Measurements from ENCODE around the gene SNAPIN. TPM values are rescaled to one million over a fixed set of nuclear protein-coding genes. Genes with fewer than 3 reads are reported as not detected.

SNAPIN gene
- total RNA-seq, result 50.4 and 51.5 TPM in 2 replicates

- ATAC-seq (ENCODE audit: low read depth), result peak; percentile 99
- TF ChIP-seq CTCF (IDR thresholded peaks at IDR 0.05), result no peak
- Mint-ChIP-seq H3K27me3 (no peaks in the 10 kb centered on the region), H3K4me1 (peaks cover 14% of the 10 kb centered on the region), H3K27ac (peak within 1 kb of the TSS; percentile 91), H3K36me3 (ENCODE audit: low read depth) (peaks cover 38% of the 10 kb centered on the region), H3K4me3 (peak within 1 kb of the TSS; percentile 96), H3K9me3 (no peaks in the 10 kb centered on the region)
- peak; percentile 94 for DNase-seq
- intact Hi-C loops (cut with micrococcal nuclease), result loop anchor here (1.0 to 5.0 kb wide), 5 partner anchors 13 to 148 kb away; partner anchors contain the start of gene CHTOP
- CTCF ChIA-PET, result interaction anchor here (1.6 kb wide), 1 partner anchor 87 kb away, joined by 9 read pairs; no protein-coding TSS in a partner anchor
- POLR2A ChIA-PET, result interaction anchor here (0.6 to 3.2 kb wide), 16 partner anchors 11 to 727 kb away, joined by 3 to 37 read pairs (median 6); partner anchors contain the start of genes CHTOP, ILF2, INTS3 and JTB
These were observed at the start of gene SNAPIN for GRCh38 chr1:153658400-153659174. TSS of gene SNAPIN (plus strand) at chr1:153658703. CDS start at chr1:153658744, 41 bp downstream.

- Mint-ChIP-seq H3K4me3 (no peak overlapping the region), H3K4me1 (peaks cover 27% of the 10 kb centered on the region), H3K36me3 (ENCODE audit: low read depth) (no peaks in the 10 kb centered on the region), H3K27ac (no peak overlapping the region), H3K9me3 (no peaks in the 10 kb centered on the region), H3K27me3 (no peaks in the 10 kb centered on the region)
- TF ChIP-seq CTCF (IDR thresholded peaks at IDR 0.05), result no peak
- no peak for ATAC-seq (ENCODE audit: low read depth)
- POLR2A ChIA-PET, result interaction anchor here (2.3 kb wide), 1 partner anchor 10 kb away, joined by 10 read pairs; no protein-coding TSS in a partner anchor
- DNase-seq, result no peak
- CTCF ChIA-PET, result interaction anchor here (1.0 kb wide), 1 partner anchor 98 kb away, joined by 3 read pairs; no protein-coding TSS in a partner anchor
- intact Hi-C loops (cut with micrococcal nuclease), result no loop called here
These were observed 49.5 kb upstream of the SNAPIN start for GRCh38 chr1:153608742-153609584.

GRCh38 chr1:153609585-153609907 lies 49.0 kb upstream of the SNAPIN start:
- H3K27me3 Mint-ChIP-seq, result no peaks in the 10 kb centered on the region
- CTCF ChIA-PET, result no interaction called here
- no peak overlapping the region for H3K4me3 Mint-ChIP-seq
- H3K4me1 Mint-ChIP-seq, result peaks cover 23% of the 10 kb centered on the region
- no peak for DNase-seq
- no peaks in the 10 kb centered on the region for H3K9me3 Mint-ChIP-seq
- TF ChIP-seq CTCF (IDR thresholded peaks at IDR 0.05), result no peak
- ATAC-seq (ENCODE audit: low read depth), result no peak
- H3K27ac Mint-ChIP-seq, result no peak overlapping the region
- intact Hi-C loops (cut with micrococcal nuclease), result no loop called here
- POLR2A ChIA-PET, result no interaction called here
- H3K36me3 Mint-ChIP-seq (ENCODE audit: low read depth), result no peaks in the 10 kb centered on the region

GRCh38 chr1:153610334-153610733 lies 48.2 kb upstream of the SNAPIN start:
- H3K27ac Mint-ChIP-seq, result no peak overlapping the region
- no peak for TF ChIP-seq CTCF (IDR thresholded peaks at IDR 0.05)
- CTCF ChIA-PET, result interaction anchor here (0.9 kb wide), 1 partner anchor 10 kb away, joined by 4 read pairs; no protein-coding TSS in a partner anchor
- DNase-seq (no peak), ATAC-seq (ENCODE audit: low read depth) (no peak)
- intact Hi-C loops (cut with micrococcal nuclease), result no loop called here
- no peaks in the 10 kb centered on the region for H3K27me3 Mint-ChIP-seq
- peaks cover 16% of the 10 kb centered on the region for H3K4me1 Mint-ChIP-seq
- H3K9me3 Mint-ChIP-seq, result no peaks in the 10 kb centered on the region
- no peaks in the 10 kb centered on the region for H3K36me3 Mint-ChIP-seq (ENCODE audit: low read depth)
- POLR2A ChIA-PET, result no interaction called here
- no peak overlapping the region for H3K4me3 Mint-ChIP-seq
